Glomerular visceral epithelial cell (primary cell): ENCODE results near the gene RHAG.
"Not testable (repeated sequence)": the region's sequence is repeated elsewhere in the genome, so short reads cannot be mapped to it uniquely, and the experiment has no call there.

Source experiments
- DNase-seq: peaks from one replicate; pipeline ENCODE4 v3.0.0-alpha.2; 2016; ENCODE audit errors: extremely low spot score

Gene RHAG

DNA sequence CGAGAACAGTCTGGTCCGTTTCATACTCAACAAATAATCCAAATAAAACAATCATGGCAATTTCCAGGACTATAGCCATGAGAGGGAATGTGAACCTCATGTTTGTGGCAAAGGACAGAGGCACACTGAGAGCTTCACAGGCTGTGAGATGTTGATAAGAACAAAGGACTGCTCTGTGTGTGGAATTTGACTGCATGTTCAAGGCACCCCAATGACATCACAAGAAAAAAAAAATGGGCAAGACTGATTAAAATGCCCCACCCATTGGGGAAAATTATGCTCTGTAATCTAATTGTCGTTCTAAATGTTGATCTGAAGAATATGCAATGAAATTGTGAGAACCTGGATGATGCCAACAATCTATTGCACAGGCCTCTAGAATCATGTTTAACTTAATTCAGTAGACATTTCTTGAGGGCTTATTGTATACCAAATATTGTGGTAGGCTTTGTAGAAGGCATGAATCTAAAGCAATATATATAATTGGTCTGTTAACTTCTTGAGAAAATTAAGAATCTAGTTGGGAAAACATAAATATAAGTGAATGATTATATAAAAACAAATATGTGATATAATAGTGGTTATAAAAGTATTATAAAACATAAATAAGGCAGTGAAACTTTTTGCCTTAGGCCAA is at the start of gene RHAG:
RHAG (minus strand) TSS at position 127 of the 637 bp plus-strand sequence; CDS start at position 100, 27 bp downstream.
- no peak for DNase-seq

DNA sequence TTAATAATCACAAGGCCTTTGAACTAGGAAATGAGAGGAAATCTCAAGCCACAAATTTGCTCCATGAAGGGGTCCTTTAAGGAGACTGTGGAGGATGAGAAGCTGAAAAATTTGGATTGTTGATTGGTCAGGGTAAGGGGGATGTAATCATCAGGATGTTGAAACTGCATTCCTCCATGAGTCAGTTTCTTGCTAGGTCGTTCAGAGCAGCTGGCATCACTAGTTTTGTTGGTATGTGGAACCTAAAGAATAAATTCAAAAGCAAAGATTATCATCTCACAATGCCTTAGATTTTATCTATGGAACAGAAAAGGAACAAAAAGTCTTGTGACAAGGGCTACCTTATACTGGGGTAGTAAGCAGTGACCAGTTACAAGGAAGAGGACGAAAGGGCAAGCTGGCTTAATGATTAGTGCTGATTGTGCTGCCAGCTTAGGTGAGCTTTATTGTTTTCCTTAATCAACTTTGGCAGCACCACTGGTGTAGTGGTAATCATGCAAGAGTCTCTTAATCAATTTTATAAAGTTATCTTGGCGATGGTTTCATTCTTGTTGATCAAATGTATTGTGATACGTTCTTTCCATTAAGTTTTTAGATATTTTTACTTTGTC is 40.1 kb upstream of the RHAG start:
- DNase-seq: no peak

DNA sequence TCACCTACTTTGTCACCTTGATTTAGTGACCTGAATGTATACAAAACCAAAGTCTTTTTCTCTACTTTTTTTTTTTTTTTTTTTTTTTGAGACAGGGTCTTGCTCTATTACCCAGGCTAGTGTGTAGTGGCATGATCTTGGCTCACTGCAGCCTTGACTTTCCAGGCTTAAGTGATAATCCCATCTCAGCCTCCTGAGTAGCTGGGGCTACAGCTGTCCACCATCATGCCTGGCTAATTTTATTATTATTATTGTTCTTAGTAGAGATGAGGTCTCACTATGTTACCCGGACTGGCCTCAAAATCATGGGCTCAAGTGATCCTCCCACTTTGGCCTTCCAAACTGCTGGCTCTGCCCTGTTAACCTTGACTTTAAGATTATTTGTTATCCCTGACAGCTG is 39.2 kb upstream of the RHAG start:
- DNase-seq: no peak

DNA sequence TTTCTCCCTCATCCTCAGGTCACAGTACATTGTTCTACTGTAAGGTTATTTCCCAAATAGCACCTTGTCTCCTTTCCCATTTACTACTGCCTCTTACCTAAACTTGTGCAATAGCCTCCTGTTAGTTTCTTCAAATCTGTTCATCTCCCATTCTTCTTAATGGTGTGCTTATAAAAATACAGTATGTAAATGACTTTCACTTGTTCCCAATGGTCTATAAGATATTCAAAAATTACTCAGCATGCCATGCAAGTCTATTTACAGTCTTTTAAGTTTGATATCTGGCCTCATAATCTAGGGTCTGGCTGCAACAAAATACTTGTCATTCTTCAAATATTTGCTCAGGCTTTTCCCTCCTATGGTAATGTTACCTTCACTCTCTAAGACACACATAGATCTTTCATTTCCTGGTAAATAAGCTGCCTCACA is 31.5 kb upstream of the RHAG start:
- DNase-seq: no peak

DNA sequence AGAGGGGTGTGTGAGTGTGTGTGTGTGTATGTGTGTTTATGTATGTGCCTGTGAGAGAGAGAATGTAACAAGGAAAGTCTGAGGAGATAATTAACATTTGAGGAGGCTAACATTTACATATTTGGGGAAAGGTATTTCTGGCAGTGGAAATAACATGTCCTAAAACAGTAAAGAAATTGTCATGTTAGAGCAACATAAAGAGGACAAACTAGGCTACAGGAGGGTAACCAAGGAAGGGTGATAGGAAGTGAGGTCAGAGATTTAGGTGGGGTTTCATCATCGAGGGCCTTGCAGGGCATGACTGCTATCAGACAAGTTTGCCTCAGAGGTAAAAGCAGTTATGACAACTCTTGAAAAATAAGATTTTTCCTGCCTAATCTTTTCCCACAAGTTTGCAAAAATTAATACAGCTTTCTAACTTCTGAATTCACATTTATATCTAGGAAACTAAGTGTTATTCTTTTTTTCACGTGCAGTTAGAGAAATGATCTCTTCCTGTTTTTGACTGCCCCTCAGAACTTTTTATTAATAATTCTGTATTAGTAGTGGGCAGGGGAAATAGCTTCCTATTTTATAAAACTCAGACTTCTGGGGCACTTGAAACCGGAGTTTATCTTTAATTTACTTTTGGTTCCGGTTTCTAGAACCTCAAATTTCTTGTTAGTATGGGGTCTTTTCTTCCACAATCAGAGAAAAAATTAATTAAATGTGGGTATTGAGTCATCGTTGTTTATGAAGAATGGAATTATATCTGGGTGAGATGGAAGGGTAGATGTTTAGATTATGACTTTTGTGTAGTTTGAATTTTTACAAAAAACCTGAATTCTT is 30.5 kb upstream of the RHAG start:
- DNase-seq: no peak

DNA sequence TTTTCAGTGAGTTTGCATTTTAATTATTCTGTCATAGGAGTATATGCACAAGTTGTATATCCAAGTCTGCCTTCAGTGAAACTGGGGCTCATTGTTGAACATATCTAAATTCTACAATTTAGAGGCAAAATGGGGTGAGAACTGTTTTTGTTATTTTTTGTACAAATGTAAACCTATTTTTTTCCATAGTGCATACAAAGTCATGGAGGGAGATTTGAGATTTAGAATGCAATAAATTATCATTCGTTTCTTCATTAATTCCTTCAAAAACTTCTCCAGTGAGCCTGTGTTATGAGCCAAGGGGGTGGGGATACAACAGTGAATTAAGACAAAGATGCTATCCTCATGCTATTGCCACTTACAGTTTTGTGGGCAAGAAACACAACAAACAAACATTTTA is 29.8 kb upstream of the RHAG start:
- no peak for DNase-seq

DNA sequence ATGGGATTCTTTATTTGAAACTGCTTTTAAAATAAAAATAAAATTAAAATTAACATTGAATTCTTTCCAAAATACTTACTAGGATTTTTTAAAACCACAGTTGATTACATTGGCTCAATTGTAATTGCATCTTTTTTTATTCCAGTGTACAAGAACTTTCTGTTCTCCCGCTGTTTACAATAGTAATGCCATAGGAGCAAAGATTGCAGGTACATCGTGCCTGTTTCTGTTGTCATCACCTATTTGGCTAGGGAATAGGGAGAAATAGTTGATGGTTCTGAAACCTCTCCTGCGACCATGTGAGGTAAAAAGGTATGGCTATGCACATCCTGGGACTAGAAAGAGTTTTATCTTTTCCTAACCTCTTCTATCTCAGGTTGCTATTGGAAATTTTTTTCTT is 28.2 kb upstream of the RHAG start:
- no peak for DNase-seq

DNA sequence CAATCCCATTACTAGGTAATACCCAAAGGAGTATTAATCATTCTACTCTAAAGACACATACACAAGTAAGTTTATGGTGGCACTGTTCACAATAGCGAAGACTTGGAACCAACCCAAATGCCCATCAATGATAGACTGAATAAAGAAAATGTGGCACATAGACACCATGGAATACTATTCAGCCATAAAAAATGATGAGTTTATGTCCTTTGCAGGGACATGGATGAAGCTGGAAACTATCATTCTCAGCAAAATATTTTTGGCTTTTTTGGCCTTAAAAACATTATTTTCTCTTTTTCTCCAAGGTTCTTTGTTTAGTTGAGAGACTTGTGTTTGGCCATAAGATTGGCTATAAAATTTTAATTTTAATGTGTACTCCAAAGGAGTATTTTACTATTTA is 27.4 kb upstream of the RHAG start:
- not testable (repeated sequence) for DNase-seq

DNA sequence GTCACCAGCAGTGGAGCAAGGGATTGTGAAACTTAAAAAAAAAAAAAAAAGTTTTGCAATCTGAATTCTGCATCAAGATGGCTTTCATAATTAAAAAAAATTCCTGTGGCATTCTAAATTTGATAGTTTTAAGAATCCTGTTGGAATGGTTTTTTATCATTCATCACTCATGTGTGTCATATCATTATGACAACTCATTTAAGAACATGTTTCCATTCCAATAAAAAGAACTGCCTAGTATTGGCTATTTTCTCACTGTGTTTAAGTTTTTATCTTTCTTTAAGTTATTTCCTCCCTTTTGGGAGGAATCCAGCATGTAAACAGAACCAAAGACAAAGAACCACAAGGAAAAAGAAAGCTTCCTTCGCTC is 26.2 kb upstream of the RHAG start:
- no peak for DNase-seq

DNA sequence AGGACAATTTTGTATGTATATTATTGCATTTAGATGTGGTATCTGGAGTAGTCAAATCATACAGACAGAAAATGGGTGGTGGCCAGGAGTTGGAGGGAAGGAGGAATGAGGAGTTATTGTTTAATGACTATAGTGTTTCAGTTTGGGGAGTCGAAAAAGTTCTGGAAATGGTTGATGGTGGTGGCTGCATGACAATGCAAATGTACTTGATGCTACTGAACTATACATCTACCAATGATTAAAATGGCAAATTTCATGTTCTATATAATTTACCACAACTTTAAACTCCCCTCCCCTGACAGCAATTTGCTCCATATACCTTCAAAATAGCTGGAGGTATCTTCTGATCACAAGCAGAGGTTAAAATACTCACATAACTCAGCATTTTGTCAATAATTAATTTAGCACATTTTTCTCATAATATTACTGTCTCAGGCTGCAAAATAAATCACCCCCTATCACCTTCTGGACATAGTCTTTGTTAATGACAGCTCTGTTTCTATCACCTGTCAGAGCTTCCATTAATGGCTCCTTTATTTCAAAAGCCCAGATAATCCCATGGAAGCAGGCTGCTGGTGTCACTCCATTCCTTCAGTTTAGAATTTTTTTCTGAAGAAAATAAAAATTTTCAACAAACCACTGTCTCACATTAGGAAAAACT is 25.7 kb upstream of the RHAG start:
- DNase-seq: no peak

DNA sequence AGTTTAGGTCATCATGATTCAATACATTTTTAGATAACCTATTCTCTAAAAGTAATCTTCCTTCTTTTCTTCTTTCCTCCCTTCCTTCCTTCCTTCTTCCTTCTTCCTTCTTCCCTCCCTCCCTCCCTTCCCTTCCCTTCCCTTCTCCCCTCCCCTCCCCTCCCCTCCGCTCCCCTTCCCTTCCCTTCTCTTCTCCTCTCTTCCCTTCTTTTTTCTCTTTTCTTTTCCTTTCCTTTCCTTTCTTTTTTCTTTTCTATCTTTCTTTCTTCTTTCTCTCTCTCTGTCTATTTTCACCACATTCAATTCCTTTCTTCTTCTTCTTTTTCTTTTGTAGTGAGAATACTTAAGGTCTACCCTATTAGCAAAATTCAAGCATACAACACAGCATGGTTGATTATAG is 17.3 kb upstream of the RHAG start:
- DNase-seq: no peak

DNA sequence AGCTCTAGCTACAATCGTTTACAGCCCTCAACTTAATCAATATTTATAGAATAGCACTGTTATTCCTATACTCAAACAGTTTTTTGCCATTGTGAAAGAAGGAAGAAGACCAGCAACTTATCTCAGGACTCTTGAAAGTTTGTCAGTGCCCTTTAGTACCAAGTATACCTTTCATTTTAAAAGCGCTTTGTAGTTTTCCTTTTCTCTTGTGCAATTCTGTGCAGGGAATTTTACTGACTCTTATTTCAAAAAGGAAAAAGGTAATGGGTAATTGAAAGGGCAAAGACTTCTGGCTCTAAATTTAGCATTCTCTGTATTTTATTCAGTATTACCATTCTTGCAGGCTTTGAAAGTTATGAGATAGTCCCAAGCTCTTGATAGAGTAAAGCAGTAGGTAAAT is 16.8 kb upstream of the RHAG start:
- no peak for DNase-seq

DNA sequence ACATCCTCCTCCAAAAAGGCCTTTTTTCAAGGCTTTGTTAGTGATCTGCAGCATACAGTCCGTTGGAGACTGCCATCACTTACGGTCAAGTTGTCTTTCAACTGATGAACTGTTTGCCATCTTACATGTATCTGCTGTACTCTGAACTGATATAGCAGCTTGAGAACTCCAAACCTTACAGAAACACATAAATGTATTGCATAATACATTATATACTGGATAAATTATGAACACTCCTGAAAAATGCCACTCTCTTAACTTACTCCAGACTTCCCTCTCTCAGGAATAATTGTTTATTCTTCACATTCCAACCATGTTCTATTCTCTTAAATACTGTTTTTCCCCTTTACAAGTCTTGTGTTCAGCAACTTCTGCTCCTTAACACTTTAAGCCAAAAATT is 14.6 kb upstream of the RHAG start:
- DNase-seq: no peak

DNA sequence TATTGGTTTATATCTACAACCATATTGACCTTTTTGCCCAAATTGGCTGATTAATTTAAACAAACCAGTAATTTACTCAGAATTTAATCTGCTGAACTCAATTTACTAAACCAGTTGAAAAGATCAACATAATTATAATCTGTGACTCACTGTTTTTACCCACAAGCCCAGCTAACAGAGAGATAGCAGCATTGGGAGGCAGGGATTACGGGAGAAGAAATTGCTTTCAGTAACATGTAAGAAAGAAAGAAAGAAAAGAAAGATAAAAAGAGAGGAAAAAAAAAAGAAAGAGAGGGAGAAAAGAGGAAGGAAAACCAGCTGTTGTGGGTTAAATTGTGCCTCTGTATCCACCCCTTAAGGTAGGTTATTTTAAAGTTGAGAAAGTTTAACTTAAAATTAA is 13.3 kb upstream of the RHAG start:
- DNase-seq: no peak

DNA sequence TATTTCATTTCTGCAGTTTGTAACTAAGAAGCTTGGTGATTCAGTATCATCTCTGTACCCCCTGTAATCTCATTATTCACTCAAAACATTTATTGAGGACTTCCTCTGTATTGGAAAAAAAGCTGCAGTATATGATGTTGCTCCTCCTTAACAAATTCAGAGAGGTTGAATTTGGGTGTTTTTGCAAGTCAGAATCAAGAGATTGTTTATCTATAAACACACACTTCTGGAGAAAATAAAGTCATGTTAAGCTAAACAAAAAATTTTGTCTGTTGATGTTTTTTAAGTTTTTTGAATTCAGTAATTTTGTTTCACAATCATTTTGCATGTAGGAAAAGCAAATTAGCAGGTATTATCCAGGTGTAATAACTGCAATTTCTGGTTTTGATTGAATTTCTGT is 11.4 kb upstream of the RHAG start:
- DNase-seq: no peak

DNA sequence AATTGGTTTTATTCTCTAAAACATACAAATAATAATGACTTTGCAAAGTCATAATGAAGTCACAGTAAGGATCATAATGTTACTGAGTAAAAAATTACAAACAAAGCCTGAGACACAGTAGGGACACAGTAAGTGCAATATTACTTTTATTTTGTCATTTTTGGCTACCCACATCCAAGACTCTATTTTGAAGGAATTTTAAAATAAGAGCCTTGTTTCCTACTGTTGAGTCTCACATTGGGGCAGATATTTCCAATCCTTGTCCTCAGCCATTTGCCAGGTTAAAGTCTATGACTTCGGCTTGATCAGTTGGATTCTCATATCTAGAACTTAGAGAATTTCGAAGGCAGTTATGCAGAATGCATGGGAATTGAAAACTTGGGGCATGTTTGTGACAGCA is 10.8 kb upstream of the RHAG start:
- no peak for DNase-seq

DNA sequence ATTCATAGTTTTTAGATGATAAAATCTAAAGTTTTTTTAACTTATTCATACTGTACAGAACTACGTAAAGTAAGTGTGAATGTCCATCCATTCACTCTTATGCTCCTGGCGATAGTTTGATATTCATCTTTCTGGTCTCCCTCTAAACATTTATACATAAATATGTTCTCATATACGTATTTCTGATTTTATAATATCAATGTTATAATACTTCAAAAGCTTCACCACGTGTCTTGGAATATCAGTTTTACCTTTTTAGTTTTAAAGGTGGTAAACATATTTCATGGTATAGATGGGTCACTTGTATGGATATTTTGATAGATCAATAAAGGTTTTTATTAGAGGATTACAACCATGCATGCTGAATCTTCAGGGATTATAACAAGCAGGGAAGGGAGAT is 10.3 kb upstream of the RHAG start:
- no peak for DNase-seq

DNA sequence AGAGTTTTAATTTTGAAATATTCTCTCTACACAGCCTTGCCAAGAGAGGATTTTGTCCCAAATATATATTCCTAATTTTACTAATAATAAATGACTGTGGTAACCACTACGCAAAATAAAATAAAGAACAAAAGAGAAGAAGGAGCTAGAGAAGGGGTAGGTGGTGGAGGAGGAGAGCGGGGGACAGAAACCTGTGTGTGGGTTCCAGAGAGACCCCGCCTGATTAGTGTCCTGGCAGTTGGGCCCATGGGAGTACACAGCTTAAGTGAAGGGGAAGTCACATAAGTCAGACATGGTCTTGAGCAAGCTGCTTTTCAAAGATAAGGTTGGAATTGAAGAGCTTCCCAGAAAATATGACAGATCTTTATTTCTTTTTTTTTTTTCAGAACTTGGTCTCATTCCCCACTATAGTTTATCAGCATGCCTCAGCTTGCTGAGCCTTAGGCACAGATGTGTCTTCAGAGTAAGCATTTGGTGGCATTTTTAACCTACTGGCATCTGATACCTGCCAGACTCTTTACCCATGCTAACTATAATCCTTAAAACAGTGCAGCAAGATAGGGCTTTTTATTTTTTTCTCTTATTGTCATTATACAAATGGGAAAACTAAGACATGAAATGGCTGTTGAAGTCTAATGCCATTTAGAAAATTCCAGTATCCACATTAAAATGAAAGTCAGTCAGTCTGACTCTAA is 9.6 kb upstream of the RHAG start:
- DNase-seq: no peak

DNA sequence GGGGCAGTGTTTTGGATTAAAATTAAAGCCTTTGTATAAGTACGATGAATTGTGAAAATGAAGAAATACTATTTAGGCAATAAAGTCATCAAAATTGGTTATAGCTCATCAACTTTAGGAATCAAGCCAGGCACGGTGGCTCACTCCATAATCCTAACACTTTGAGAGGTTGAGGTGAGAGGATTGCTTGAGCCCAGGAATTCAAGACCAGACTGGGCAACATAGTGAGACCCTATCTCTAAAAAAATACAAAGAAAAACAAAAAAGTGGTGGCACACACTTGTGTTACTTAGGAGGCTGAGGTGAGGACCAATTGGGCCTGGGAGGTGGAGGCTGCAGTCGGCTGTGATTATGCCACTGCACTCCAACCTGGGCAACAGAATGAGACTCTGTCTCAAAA is 8.5 kb upstream of the RHAG start:
- no peak for DNase-seq

DNA sequence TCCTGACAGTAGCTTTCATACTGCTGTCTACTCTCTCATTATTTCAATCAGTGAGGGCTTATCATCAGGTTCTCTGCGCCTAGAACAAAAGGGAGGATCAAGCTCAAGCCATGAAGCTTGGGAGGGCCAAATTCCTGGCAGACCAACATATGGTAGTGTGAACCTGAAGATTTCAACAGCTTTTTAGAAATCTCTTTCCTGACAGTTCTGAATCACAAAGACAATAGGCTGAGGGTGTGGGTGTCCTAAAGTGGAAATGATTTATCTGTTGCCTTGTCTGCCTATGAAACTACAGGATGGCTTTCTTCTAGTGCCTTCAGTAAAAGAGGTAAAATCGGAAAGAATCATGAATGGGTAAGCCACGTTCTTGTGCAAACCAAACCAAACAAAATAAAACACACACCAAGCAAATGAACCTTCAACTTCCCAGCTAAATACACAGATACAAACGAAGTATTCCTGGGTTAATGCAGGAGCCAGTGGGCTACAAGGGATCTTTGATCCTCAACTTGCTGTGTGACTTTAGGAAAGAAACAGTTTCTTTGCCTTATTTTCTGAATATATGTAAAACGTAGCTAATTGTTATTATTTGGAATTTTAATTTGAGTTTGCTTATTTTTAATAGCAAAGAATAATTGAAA is 2.7 kb upstream of the RHAG start:
- no peak for DNase-seq

DNA sequence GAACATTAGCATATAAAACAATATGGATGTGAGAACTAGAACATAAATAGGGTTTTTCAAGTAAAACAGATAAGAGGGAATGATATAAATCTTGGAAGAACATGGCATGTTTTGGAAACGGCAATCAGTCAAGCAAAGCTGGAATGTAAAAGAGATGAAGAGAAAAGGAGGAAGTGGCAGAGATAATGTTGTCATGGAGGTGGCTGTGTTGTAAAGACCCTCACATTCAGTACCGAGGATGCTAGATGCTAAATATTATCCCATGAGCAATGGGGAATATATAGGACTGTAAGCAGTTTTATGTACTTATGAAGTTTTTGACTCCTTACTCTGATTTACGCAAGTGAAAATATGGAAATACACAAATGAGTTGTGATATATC is 702 bp upstream of the RHAG start:
- DNase-seq: no peak
